Measurements from ENCODE around the gene NID2. TPM values are rescaled to one million over a fixed set of nuclear protein-coding genes. Genes with fewer than 3 reads are reported as not detected.

NID2 gene
- total RNA-seq, 1 experiment from 2014 or later = 6.6 TPM

GRCh38 chr14:52010173-52010693 lies 58.6 kb downstream of the NID2 start:
- Histone ChIP-seq H2BK5ac (ENCODE audit: insufficient read length, low read length) (no peak overlapping the region), H4K91ac (ENCODE audit: insufficient read length, low read depth, low read length) (no peak overlapping the region), H2BK120ac (ENCODE audit: low read depth, low read length, poor library complexity, severe bottlenecking) (no peak overlapping the region), H3K79me1 (ENCODE audit: insufficient read depth, low read depth, low read length, poor library complexity, severe bottlenecking) (no peaks in the 10 kb centered on the region), H4K8ac (replicated peaks; ENCODE audit: insufficient read length, low read depth, low read length) (no peak overlapping the region), H3T11ph (ENCODE audit: low read length) (no peak overlapping the region), H3K4me1 (ENCODE audit: insufficient read depth, low read length) (peaks cover 2% of the 10 kb centered on the region; the same call in 1 of the 2 replicates), H2BK15ac (ENCODE audit: low read depth, low read length) (no peak overlapping the region), H2AK5ac (ENCODE audit: insufficient read length, low read length) (no peak overlapping the region), H3K27me3 (ENCODE audit: insufficient read depth, low read length) (no peaks in the 10 kb centered on the region), H3K9ac (ENCODE audit: extremely low read depth, insufficient read length, low read length) (no peak overlapping the region), H3K27ac (ENCODE audit: insufficient read length, low read depth, low read length) (no peak overlapping the region), H3K79me2 (ENCODE audit: insufficient read depth, low read length) (no peaks in the 10 kb centered on the region), H3K4me2 (ENCODE audit: insufficient read depth, insufficient read length, low read length) (no peak overlapping the region), H2AFZ (ENCODE audit: low read length) (no peak overlapping the region), H3K23ac (ENCODE audit: insufficient read length, low read depth, low read length) (no peak overlapping the region), H3K4ac (ENCODE audit: low read depth, low read length) (no peak overlapping the region), H4K5ac (ENCODE audit: insufficient read length, low read depth, low read length) (no peak overlapping the region), H2BK20ac (ENCODE audit: low read depth, low read length, poor library complexity, severe bottlenecking) (no peak overlapping the region), H3K56ac (ENCODE audit: insufficient read length, low read depth, low read length) (no peak overlapping the region), H3K9me3 (ENCODE audit: control insufficient read depth, low read depth, low read length) (no peaks in the 10 kb centered on the region), H3K18ac (ENCODE audit: insufficient read length, low read depth, low read length) (no peak overlapping the region), H3K14ac (ENCODE audit: insufficient read depth, low read length) (no peak overlapping the region), H4K20me1 (ENCODE audit: control insufficient read depth, insufficient read depth, insufficient read length) (no peaks in the 10 kb centered on the region), H3K23me2 (ENCODE audit: insufficient read length, low read depth, low read length, poor library complexity, severe bottlenecking) (no peaks in the 10 kb centered on the region), H2BK12ac (ENCODE audit: insufficient read length, low read depth, low read length) (no peak overlapping the region)
- Mint-ChIP-seq H3K27ac (no peak overlapping the region), H3K4me3 (no peak overlapping the region), H3K9me3 (no peaks in the 10 kb centered on the region), H3K4me1 (peaks cover 37 to 38% of the 10 kb centered on the region in 2 experiments), H3K27me3 (ENCODE audit: low read depth) (no peaks in the 10 kb centered on the region), H3K36me3 (ENCODE audit: insufficient read depth in 1 of 3, low read depth in 3 of 3) (peaks cover 25 to 61% (median 50%) of the 10 kb centered on the region in 3 experiments; a peak in 6 of 7 replicates)
- no peak for DNase-seq
- no CpG with 5 or more reads among the region's 3 CpGs for WGBS (ENCODE audit: extremely low coverage, insufficient read length, low lambda C conversion rate)
- no peak for TF ChIP-seq CTCF (conservative IDR thresholded peaks at IDR 0.05)

Measured in H9 (cell line).